K562 (cell line): ENCODE data around the gene ZMIZ1. TPM values are rescaled to one million over a fixed set of nuclear protein-coding genes. Genes with fewer than 3 reads are reported as not detected.
A peak's percentile ranks its signal among the peaks of the same experiment; 100 is the strongest.

Experiments used
- CC2D1A ChIP-seq: fragments of 450-650 bp; IDR thresholded peaks from 2 replicates; pipeline ENCODE4 v1.6.1; 2017; ENCODE audit warnings: mild to moderate bottlenecking
- DIDO1 ChIP-seq: fragments of 450-650 bp; IDR thresholded peaks from 2 replicates; pipeline ENCODE4 v1.6.1; 2016; ENCODE audit warnings: low read depth, missing biosample characterization, missing genetic modification characterization
- GATAD2B ChIP-seq: fragments of 450-650 bp; IDR thresholded peaks from 2 replicates; pipeline ENCODE4 v1.6.1; 2017; ENCODE audit warnings: mild to moderate bottlenecking, borderline replicate concordance
- IRF9 ChIP-seq: fragments of 450-650 bp; IDR thresholded peaks from 2 replicates; pipeline ENCODE4 v1.6.1; 2016; ENCODE audit warnings: missing biosample characterization, missing genetic modification characterization
- NR3C1 ChIP-seq: sonication (generic); formaldehyde crosslinking; IDR thresholded peaks from 2 replicates; pipeline ENCODE4 v1.8.1; 2022; ENCODE audit warnings: missing genetic modification reagents
- PHB2 ChIP-seq: fragments of 450-650 bp; IDR thresholded peaks from 2 replicates; pipeline ENCODE4 v1.6.1; 2017; ENCODE audit warnings: low read depth
- POLR2A ChIP-seq: fragments of 450-650 bp; conservative IDR thresholded peaks from 2 replicates; pipeline ENCODE4 v1.6.1; 2016
- RREB1 ChIP-seq: fragments of 250-450 bp; sonication (Bioruptor Pico); IDR thresholded peaks from 2 replicates; pipeline ENCODE4 v1.4.0; 2020
- TBL1XR1 ChIP-seq, 2 experiments: IDR thresholded peaks; 2 replicates each; pipeline ENCODE4 v1.6.1; 2012; ENCODE audit warnings: improper control_type of control experiment in 2 of 2, low read length in 2 of 2, mild to moderate bottlenecking in 1 of 2
- TEAD1 ChIP-seq, 2 experiments: fragments of 450-650 bp in 1 of 2; sonication (generic) in 1 of 2; formaldehyde crosslinking; IDR thresholded peaks; 2 replicates each; pipeline versions ENCODE4 v1.4.0 to v1.8.0; 2020 to 2022; ENCODE audit warnings: mild to moderate bottlenecking in 2 of 2, missing genetic modification reagents in 1 of 2
- XRCC4 ChIP-seq: IDR thresholded peaks from one replicate; pipeline ENCODE4 v1.6.1; 2011; ENCODE audit not compliant: insufficient read depth, insufficient read length; ENCODE audit errors: extremely low read depth
- ZBTB17 ChIP-seq: fragments of 450-650 bp; formaldehyde crosslinking; IDR thresholded peaks from 2 replicates; pipeline ENCODE4 v1.4.0; 2020; ENCODE audit warnings: mild to moderate bottlenecking
- ZNF197 ChIP-seq: fragments of 200-800 bp; sonication (Bioruptor generic); IDR thresholded peaks from 2 replicates; pipeline ENCODE4 v1.6.1; 2016; ENCODE audit warnings: low read depth, missing genetic modification characterization, missing compliant biosample characterization
- ZNF239 ChIP-seq: fragments of 250-450 bp; sonication (Bioruptor Pico); IDR thresholded peaks from 2 replicates; pipeline ENCODE4 v1.4.0; 2020; ENCODE audit warnings: mild to moderate bottlenecking
- ZNF583 ChIP-seq: fragments of 250-450 bp; sonication (Bioruptor Pico); IDR thresholded peaks from 2 replicates; pipeline ENCODE4 v1.4.0; 2020
- ZNF830 ChIP-seq: fragments of 250-450 bp; sonication (Bioruptor Pico); IDR thresholded peaks from 2 replicates; pipeline ENCODE4 v1.5.0; 2021; ENCODE audit warnings: mild to moderate bottlenecking
- polyA plus RNA-seq, 8 experiments: library from polyadenylated mRNA; depleted of rRNA in 4 of 8; stranded (reverse) in 5 of 8; unstranded in 3 of 8; fragments of >200 nt; fragmentation: Nextera tagmentation in 2 of 8; fragmentation: Illumina TruSeq in 1 of 8; extraction: Ambion mirVana in 2 of 8; extraction: Trizol in 1 of 8; gene quantifications; 2 replicates each; pipeline versions ENCODE4 v1.2.1 to v1.2.3, GENCODE V29; 2011 to 2014; ENCODE audit warnings: inconsistent platforms in 1 of 8, missing spikeins in 1 of 8
- total RNA-seq, 7 experiments: library from RNA; depleted of rRNA in 6 of 7; stranded (reverse); fragments of >200 nt in 6 of 7; fragmentation: Illumina TruSeq in 2 of 7; extraction: Trizol in 2 of 7; gene quantifications; 2 replicates each; pipeline versions ENCODE4 v1.2.1 to v1.2.3, GENCODE V29; 2011 to 2021; ENCODE audit warnings: low replicate concordance in 1 of 7
- TF ChIP-seq, protein P1 (sequence below), 3 experiments: fragments of 200-800 bp in 1 of 3; sonication (Bioruptor generic) in 1 of 3; sonication (generic) in 1 of 3; formaldehyde crosslinking in 1 of 3; IDR thresholded peaks; 2 replicates each; pipeline versions ENCODE4 v1.6.1 to v1.8.0; 2016 to 2022; ENCODE audit warnings: mild to moderate bottlenecking in 2 of 3, missing compliant biosample characterization in 2 of 3, missing genetic modification characterization in 2 of 3, missing genetic modification reagents in 1 of 3
- TF ChIP-seq, protein P2 (sequence below), 2 experiments: fragments of 450-650 bp in 1 of 2; IDR thresholded peaks; 2 replicates each; pipeline ENCODE4 v1.6.1; 2011 to 2017; ENCODE audit warnings: low read depth in 2 of 2, antibody characterized with exemption in 1 of 2, borderline replicate concordance in 1 of 2, low read length in 1 of 2, mild to moderate bottlenecking in 1 of 2, mixed read lengths in 1 of 2; ENCODE audit not compliant: control insufficient read depth in 1 of 2

ZMIZ1 gene
- total and polyA plus RNA-seq, 9 of the 15 experiments (the other 6 are each of a cell fraction or from before 2014, with no cell fraction given): 1.0 to 37.3 (median 4.3) TPM

DNA sequence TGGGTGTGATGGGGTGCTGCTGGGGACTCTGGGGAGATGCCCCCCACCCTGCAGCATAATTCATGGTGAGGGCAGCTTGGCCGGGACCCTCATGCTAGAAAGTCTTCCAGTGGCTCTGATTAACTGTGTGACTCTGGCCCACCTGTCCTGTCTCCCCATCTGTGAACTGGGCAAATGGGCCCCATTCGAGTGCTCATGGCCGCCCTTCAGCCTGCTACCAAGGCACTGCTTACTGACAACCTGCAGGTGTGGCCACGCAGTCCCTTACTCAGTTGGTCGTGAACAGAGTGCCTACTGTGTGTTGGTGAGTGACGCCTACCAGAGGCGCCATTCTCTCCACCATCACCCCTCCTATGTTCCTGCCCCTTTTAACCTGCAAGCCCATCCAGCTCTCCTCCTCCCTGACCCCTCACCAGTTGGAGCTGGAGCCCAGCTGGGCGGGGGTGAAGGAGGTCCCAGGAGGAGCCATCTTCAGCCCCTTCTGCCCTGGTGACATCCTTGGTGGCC is 109.4 kb downstream of the ZMIZ1 start (continued):
- TF ChIP-seq ZBTB17 (CRISPR knock-in tag): peak; percentile 23; the same call in 1 of the 2 replicates
- 0 out of 2 replicates have a peak, but pooled peaks have one; percentile 33 for TF ChIP-seq ZNF830
- peak; percentile 81 for TF ChIP-seq IRF9 (tag)
- no peak for TF ChIP-seq TBL1XR1 (IDR thresholded peaks at IDR 0.05; ENCODE audit: low read length in 2 of 2)
- TF ChIP-seq GATAD2B: no peak
- TF ChIP-seq POLR2A: peak; percentile 23; the same call in 1 of the 2 replicates
- no peak for TF ChIP-seq XRCC4
- TF ChIP-seq, protein P1, sequence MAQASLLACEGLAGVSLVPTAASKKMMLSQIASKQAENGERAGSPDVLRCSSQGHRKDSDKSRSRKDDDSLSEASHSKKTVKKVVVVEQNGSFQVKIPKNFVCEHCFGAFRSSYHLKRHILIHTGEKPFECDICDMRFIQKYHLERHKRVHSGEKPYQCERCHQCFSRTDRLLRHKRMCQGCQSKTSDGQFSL (CRISPR knock-in tag; IDR thresholded peaks at IDR 0.05): no peak
- TF ChIP-seq, protein P1 (tag; IDR thresholded peaks at IDR 0.05): 0 out of 4 replicates have a peak, but pooled peaks of 1 of the 2 experiments have one; percentile 46
- peak; percentile 69; the same call in 1 of the 2 replicates for TF ChIP-seq ZNF583 (CRISPR knock-in tag)
- no peak for TF ChIP-seq PHB2
- TF ChIP-seq RREB1: no peak
- TF ChIP-seq ZNF239 (CRISPR knock-in tag): no peak
- TF ChIP-seq TEAD1 (CRISPR knock-in tag; IDR thresholded peaks at IDR 0.05): no peak
- no peak for TF ChIP-seq CC2D1A
- 0 out of 2 replicates have a peak, but pooled peaks have one; percentile 9 for TF ChIP-seq DIDO1 (tag)
- TF ChIP-seq, protein P2, sequence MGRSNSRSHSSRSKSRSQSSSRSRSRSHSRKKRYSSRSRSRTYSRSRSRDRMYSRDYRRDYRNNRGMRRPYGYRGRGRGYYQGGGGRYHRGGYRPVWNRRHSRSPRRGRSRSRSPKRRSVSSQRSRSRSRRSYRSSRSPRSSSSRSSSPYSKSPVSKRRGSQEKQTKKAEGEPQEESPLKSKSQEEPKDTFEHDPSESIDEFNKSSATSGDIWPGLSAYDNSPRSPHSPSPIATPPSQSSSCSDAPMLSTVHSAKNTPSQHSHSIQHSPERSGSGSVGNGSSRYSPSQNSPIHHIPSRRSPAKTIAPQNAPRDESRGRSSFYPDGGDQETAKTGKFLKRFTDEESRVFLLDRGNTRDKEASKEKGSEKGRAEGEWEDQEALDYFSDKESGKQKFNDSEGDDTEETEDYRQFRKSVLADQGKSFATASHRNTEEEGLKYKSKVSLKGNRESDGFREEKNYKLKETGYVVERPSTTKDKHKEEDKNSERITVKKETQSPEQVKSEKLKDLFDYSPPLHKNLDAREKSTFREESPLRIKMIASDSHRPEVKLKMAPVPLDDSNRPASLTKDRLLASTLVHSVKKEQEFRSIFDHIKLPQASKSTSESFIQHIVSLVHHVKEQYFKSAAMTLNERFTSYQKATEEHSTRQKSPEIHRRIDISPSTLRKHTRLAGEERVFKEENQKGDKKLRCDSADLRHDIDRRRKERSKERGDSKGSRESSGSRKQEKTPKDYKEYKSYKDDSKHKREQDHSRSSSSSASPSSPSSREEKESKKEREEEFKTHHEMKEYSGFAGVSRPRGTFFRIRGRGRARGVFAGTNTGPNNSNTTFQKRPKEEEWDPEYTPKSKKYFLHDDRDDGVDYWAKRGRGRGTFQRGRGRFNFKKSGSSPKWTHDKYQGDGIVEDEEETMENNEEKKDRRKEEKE (IDR thresholded peaks at IDR 0.05; ENCODE audit: borderline replicate concordance in 1 of 2, control insufficient read depth in 1 of 2, low read depth in 2 of 2, low read length in 1 of 2): no peak
- peak; percentile 26; the same call in 1 of the 2 replicates for TF ChIP-seq ZNF197 (CRISPR knock-in tag)
- no peak for TF ChIP-seq NR3C1 (CRISPR knock-in tag)
